RWPE2 (cell line): ENCODE results near the gene FANK1.

Experiments
- ATAC-seq: fragments of 200-7000 bp; cut with Tn5 transposase; 3 replicates; pipeline ENCODE4 v1.9.1; 2021; ENCODE audit warnings: low read depth
- DNase-seq: peaks from one replicate; pipeline ENCODE4 v3.0.0-alpha.2; 2020; ENCODE audit warnings: low spot score
- H3K27ac ChIP-seq: fragments of 450-650 bp; 2 replicates; pipeline ENCODE4 v1.5.1; 2017; ENCODE audit warnings: mild to moderate bottlenecking; ENCODE audit not compliant: poor library complexity, severe bottlenecking
- H3K27me3 ChIP-seq: fragments of 250-450 bp; sonication (Bioruptor Pico); 2 replicates; pipeline ENCODE4 v1.5.1; 2021; ENCODE audit warnings: mild to moderate bottlenecking, moderate library complexity; ENCODE audit not compliant: insufficient read depth, poor library complexity, severe bottlenecking
- H3K36me3 ChIP-seq: fragments of 250-450 bp; sonication (Bioruptor Pico); 2 replicates; pipeline ENCODE4 v1.5.1; 2020; ENCODE audit warnings: low read depth, mild to moderate bottlenecking, moderate library complexity
- H3K4me1 ChIP-seq: fragments of 250-450 bp; sonication (Bioruptor Pico); 2 replicates; pipeline ENCODE4 v1.5.1; 2021; ENCODE audit warnings: mild to moderate bottlenecking, moderate library complexity; ENCODE audit not compliant: insufficient read depth, poor library complexity, severe bottlenecking
- H3K4me3 ChIP-seq: fragments of 250-450 bp; sonication (Bioruptor Pico); 2 replicates; pipeline ENCODE4 v1.5.1; 2021; ENCODE audit warnings: mild to moderate bottlenecking, moderate library complexity; ENCODE audit not compliant: severe bottlenecking
- H3K9me3 ChIP-seq: fragments of 250-450 bp; sonication (Bioruptor Pico); 2 replicates; pipeline ENCODE4 v1.5.1; 2021; ENCODE audit warnings: mild to moderate bottlenecking, moderate library complexity; ENCODE audit not compliant: severe bottlenecking
- TF ChIP-seq, protein P1 (sequence below): fragments of 450-650 bp; IDR thresholded peaks from one replicate; pipeline ENCODE4 v1.5.1; 2017; ENCODE audit warnings: mild to moderate bottlenecking, moderate library complexity; ENCODE audit not compliant: poor library complexity, severe bottlenecking

FANK1 gene

DNA sequence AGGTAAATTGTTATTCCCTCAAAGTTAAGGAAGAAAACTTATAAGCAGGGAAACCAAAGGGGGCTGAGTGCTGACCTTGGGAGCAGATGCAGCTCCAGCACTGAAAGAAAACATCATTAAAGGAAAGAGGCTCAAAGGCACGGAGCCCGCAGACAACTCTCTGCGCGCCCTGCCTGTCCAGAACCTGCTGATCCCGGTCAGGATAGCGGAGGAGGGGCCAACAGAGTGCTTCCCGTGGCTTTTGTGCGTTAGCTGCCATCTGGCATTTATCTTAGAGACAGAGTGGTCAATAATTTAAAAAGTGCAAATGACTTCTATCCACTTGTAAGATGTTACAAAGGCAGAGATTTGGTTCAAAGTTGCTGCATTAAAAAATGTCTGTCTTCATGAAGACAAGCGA lies 162.1 kb downstream of the FANK1 start:
- TF ChIP-seq, protein P1, sequence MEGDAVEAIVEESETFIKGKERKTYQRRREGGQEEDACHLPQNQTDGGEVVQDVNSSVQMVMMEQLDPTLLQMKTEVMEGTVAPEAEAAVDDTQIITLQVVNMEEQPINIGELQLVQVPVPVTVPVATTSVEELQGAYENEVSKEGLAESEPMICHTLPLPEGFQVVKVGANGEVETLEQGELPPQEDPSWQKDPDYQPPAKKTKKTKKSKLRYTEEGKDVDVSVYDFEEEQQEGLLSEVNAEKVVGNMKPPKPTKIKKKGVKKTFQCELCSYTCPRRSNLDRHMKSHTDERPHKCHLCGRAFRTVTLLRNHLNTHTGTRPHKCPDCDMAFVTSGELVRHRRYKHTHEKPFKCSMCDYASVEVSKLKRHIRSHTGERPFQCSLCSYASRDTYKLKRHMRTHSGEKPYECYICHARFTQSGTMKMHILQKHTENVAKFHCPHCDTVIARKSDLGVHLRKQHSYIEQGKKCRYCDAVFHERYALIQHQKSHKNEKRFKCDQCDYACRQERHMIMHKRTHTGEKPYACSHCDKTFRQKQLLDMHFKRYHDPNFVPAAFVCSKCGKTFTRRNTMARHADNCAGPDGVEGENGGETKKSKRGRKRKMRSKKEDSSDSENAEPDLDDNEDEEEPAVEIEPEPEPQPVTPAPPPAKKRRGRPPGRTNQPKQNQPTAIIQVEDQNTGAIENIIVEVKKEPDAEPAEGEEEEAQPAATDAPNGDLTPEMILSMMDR: no peak
- Histone ChIP-seq H3K36me3 (no peaks in the 10 kb centered on the region), H3K9me3 (no peaks in the 10 kb centered on the region), H3K27ac (no peak overlapping the region), H3K4me1 (peaks cover 21% of the 10 kb centered on the region), H3K27me3 (no peaks in the 10 kb centered on the region), H3K4me3 (no peak overlapping the region)
- ATAC-seq (no peak), DNase-seq (no peak)
